ENCODE data around the gene TPST1.
"Not testable (repeated sequence)": the region's sequence is repeated elsewhere in the genome, so short reads cannot be mapped to it uniquely, and the experiment has no call there.

TPST1 gene

DNA sequence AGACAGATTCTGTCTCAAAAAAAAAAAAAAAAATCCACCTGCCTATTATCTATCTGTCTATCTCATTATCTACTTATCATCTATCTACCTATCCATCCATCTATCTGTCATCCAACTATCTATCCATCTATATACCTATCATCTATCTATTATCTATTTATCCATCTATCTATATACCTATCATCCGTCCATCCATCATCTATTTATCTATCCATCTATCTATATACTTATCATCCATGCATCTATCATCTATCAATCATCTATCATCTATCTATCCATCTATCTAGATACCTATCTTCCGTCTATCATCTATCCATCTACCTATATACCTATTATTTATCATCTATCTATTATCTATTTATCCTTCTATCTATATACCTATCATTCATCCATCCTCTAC is 16.5 kb upstream of the TPST1 start:
- DNase-seq (ENCODE audit: low read depth in 2 of 2), result no peak

DNA sequence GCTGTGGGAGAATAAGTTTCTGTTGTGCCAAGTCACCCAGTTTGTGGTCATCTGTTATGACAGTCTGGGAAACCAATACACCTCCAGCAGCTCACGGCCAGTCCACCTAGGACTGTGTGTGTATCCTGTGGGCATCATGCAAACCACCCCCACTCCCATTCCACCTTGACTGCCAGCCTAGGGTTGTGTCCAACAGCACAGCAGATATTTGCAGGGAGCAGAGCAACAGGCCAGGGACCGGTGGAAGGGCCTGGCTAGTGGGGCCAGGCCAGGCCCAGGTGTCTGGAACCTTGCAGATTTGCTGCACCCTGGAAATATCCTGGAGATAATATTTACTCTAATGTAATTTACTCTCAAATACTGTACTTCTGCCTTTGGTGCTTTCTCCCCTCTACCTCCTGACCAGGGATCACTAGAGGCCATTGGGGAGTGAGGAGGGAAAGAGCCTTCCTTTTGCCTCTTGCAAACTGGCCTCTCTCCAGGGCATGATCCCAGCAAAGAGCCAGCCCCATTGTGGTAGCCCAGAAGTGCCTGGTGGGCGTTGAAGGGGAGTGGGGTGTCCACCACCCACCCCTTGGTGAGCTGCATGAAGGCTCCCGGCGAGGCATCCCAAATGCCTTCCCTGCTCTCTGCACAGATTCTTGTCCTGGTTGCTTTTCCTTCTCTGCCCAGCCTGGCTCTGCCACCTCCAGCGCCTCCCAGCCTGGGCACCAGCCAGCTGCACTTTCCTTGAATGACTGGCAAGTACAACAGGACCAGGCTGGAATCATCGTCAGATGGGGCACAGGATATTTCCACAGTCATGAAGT is 15.2 kb upstream of the TPST1 start:
- no peak for DNase-seq (ENCODE audit: low read depth in 2 of 2)

DNA sequence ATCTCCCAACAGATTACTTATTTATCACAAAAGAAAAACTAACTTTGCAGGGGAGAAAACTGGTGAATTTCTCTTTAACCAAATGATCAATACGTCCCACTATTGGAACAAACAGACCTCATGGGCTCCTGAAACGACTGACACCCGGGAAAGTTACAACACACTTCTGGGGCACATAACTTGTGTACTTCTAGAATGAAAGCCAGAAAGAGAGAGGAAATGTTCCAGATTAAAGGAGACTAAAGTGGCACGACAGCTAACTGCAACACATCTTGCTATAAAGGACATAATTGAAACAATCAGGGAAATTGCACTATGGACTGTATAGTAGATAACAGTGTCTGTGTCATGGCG is 14.7 kb upstream of the TPST1 start:
- no peak for DNase-seq (ENCODE audit: low read depth in 2 of 2)

DNA sequence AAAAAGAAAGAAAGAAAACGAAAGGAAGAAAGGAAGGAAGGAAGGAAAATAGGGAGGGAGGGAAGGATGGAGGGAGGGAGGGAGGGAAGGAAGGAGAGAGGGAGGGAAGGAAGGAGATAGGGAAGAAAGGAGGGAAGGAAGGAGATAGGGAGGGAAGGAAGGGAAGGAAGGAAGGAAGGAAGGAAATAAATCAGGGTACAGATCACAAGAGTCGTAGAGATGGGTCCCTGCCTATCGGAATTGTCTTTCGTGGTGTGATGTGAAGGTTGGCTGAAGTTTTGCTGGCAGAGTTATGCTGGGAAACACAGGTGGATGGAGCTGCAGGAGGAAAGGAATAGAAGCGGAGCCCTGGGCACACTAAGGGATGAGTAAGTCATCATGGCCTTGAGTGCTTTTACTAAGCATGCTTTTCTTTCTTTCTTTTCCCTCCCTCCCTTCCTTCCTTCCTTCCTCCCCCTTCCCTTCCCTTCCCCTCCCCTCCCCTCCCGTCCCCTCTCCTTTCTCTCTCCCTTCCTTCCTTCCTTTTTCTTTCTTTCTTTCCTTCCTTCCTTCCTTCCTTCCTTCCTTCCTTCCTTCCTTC is 11.9 kb upstream of the TPST1 start:
- no peak for DNase-seq (ENCODE audit: low read depth in 2 of 2)

DNA sequence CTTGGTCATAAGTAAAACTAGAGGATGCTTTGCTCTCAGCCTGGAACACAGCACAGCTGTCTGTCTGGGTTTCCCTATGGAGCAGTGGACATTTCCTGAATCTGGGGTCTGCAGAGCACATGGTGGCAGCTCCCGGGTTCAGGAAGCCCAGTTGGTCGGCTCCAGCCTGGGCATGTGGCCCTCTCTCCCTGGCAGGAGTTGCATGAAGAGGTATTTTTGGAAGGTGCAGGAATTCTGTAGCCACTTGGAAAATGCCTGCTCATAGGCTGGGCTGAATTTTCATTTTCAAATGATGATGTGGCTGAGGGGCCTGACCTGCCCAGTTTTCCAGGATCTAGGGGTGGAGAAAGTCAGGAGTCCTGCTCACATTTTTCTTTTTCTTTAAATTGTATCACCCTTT is 6.7 kb upstream of the TPST1 start:
- DNase-seq (ENCODE audit: low read depth in 2 of 2), result no peak

DNA sequence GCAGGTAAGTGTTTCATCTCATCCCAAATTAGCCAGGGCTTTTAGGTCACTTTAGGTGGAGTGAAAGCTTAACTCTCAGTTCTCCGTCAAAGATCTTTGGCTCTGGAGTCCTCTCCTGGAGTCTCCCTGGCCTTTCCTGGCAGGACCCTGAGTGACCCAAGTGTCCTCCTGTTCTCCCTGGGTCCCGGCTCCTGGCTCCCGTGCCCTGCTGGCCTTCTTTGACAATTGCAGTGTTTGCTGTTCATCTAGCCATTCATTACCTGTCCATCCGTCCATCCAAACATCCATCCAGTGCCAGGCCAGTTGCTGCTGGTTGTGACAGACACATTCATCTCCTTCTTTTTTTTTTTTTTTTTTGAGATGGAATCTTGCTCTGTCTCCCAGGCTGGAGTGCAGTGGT is 6.2 kb upstream of the TPST1 start:
- DNase-seq (ENCODE audit: low read depth in 2 of 2), result no peak

DNA sequence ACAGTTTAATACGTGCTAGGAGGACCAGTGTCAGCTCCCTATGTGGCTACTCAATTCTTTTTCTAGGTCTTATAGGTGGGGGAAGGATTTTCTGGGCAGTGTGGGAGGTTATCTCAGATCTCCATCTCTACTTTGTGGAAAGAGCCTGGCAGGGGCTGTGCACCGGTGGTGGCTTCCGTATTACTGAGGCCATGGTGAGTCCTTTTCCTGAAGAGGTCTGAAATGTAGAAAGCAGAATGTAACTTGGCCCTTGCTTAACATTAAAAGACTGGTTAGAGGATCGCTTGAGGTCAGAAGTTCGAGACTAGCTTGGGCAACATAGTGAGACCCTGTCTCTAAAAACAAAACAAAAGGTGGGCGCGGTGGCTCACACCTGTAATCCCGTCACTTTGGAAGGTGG is 2.7 kb upstream of the TPST1 start:
- no peak for DNase-seq (ENCODE audit: low read depth in 2 of 2)

DNA sequence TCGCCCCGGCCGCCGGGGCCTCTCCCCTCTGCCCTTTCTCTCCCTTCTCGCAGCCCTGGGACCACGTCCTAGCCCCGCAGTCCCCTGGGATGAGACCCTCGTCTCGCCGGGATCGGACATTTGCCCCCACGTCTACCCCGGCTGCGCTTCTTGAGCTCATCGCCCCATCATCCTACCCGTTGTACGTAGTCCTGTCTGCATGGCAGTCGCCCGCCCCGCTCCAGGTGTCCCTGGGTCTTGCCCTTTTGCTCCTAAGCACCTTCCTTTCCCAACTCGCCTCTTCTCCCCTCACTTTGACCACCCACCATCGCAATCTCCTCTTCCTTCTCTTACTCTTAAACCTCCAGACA is 582 bp downstream of the TPST1 start:
- no peak for DNase-seq (ENCODE audit: low read depth in 2 of 2)

DNA sequence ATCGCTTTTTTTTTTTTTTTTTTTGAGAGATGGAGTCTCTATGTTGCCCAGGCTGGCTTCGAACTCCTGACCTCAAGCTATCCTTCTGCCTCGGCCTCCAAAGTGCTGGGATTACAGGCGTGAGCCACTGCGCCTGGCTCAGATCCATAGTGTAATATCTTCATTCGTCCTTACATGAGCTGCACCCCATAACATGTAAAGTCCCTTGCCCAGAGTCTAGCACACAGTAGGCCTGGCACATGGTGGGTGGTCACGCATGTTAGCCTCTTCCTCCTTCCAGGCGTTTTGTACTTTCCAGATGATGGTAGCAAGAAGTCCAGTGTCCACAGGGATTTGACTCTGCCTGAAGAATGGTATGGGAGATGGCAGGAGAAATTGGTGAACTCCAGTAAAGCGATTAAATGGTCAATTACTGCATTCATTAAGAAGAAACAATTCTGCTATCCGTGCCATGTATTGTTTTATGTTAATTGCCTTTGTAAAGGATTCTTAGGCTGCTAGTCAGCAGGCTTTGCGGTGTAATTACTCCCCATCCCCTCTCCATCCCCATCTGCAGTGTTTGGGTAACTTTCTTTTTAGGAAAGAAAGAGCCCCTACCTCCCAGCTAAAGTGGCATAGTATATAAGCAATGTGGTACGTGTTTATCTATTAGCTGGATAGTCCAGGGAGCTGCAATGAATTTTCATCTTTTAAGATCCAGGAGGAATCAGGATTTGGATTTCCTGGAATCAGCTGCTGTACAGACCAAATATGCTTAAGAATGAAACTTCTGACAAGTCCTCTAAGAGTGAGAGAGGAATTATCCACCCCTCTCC is 1.2 kb downstream of the TPST1 start:
- no peak for DNase-seq (ENCODE audit: low read depth in 2 of 2)

DNA sequence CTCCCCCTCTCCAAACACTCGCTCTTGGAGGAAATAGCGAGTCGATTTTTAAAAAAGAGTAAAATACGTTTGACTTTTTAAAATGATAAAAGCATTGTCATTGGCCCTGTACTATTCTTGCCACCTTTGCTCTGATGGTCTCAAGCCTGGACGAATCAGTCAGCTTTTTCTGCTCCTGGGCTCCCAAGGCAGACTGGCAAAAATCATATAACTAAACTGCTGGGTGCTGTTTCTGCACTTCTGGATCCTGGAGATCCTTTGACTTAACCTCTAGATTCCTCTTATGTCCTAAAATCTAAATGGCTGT is 1.8 kb downstream of the TPST1 start:
- no peak for DNase-seq (ENCODE audit: low read depth in 2 of 2)

DNA sequence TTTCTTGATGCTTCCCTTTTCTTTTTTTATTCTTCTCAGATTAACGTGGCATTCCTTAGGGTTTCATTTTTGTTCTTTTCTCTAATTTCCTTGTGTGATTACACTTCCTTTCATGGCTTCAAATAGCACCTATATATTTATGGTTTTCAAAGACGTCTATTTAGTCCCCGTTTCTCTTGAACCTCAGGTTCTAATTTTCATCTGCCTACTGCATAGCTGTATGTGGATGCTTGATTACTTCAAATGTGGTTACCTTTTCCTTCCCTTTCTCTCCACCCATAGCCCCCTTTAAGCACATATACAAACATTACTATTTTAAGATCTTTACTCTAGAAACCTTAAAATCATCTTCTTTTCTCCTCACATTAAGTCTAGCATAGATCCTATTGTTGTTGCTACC is 2.4 kb downstream of the TPST1 start:
- DNase-seq (ENCODE audit: low read depth in 2 of 2), result no peak

DNA sequence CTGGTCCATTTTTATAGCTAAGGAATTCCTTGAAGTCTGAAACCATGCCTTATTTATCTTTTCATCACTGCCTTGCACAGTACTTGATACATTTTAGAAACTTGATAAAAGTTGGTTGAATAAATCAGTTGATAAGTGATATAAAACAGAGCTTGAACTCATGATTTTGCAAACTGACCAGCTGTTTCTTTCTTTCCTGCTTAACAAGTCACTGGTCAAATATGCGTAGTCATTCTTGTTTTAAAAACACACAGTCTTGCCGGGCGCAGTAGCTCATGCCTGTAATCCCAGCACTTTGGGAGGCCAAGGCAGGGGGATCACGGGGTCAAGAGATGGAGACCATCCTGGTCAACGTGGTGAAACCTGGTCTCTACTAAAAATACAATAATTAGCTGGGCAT is 6.3 kb downstream of the TPST1 start:
- no peak for DNase-seq (ENCODE audit: low read depth in 2 of 2)

DNA sequence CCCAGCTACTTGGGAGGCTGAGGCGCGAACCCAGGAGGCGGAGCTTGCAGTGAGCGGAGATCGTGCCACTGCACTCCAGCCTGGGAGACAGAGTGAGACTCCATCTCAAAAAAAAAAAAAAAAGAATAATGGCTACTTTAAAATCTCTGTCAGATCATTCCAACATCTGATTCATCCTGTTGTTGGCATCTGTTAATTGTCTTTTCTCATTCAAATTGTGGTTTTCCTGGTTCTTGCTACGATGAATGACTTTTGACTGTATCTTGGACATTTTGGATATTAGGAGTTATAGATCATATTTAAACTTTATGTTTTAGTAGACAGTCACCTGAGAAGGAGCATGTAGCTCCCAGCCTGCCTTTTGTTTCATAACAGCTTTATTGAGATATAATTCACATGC is 8.5 kb downstream of the TPST1 start:
- DNase-seq (ENCODE audit: low read depth in 2 of 2), result no peak

DNA sequence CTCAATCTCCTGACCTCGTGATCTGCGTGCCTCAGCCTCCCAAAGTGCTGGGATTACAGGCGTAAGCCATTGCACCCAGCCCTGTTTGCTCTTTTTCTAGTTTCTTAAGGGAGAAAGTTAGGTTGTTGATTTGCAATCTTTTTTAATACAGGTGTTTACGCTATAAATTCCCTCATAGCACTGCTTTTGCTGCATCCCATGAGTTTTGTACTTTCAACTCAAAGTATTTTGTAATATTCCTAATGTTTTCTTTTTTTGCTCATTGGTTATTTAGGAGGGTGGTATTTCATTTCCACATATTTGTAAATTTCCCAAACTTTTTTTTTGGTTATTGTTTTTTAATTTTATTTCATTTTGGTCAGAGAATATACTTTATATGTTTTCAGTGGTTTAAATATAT is 11.6 kb downstream of the TPST1 start:
- DNase-seq (ENCODE audit: low read depth in 2 of 2), result no peak

DNA sequence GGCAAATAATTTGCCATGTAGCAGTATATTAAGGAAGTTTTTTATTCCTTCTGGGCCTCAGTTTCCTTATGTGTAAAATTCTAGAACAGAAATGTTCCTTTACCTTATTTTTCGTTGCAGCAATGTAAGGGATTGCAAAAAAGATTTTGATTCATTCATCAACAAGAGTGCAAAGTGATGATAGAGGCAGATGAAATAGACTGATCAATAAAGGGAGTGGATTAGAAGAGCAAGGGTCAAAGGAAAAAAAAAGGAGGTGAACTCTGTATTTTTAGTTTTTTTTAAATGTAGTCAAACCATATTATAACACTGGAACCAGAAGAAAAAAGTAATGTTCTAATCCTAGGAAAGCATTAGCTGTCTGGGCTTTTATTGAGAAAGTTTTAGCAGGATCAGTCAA is 14.7 kb downstream of the TPST1 start:
- no peak for DNase-seq (ENCODE audit: low read depth in 2 of 2)

DNA sequence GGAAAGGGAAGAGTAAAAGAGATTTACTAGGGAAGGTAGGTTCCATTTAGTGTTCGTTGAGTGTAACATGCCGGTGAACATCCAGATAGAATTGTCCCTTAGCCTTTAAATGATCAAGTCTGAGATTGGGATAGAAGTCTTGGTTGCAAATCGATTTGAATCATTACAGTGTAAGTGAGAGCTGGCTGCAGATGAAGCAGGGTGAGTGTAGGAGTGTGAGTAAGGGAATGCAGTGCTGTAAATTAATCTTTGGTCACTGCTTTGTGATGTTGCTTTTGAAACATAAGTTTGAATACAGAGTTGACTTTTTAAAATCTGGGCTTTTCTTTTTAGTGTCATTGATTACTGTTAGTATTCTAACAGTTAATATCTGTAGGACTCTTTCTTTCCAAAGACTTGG is 16.3 kb downstream of the TPST1 start:
- DNase-seq (ENCODE audit: low read depth in 2 of 2), result no peak

DNA sequence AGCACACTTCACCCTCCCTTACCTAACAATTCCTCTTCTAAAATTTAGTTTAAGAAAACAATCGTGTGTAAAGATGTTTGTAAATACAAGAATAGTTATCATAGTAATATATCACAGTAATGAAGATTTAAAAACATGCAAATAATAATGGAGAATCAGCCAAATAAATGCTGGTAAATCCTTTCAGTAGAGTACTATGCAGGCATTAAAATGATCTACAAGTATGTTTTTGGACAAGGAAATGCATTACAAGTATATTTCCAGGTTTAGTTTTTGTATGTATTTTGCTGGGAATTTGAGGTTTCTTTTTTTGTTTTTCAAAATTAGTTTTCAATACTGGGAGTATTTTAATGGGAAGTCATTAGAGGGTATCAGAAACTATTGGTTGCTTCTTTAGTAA is 22.7 kb downstream of the TPST1 start:
- DNase-seq (ENCODE audit: low read depth in 2 of 2), result no peak

DNA sequence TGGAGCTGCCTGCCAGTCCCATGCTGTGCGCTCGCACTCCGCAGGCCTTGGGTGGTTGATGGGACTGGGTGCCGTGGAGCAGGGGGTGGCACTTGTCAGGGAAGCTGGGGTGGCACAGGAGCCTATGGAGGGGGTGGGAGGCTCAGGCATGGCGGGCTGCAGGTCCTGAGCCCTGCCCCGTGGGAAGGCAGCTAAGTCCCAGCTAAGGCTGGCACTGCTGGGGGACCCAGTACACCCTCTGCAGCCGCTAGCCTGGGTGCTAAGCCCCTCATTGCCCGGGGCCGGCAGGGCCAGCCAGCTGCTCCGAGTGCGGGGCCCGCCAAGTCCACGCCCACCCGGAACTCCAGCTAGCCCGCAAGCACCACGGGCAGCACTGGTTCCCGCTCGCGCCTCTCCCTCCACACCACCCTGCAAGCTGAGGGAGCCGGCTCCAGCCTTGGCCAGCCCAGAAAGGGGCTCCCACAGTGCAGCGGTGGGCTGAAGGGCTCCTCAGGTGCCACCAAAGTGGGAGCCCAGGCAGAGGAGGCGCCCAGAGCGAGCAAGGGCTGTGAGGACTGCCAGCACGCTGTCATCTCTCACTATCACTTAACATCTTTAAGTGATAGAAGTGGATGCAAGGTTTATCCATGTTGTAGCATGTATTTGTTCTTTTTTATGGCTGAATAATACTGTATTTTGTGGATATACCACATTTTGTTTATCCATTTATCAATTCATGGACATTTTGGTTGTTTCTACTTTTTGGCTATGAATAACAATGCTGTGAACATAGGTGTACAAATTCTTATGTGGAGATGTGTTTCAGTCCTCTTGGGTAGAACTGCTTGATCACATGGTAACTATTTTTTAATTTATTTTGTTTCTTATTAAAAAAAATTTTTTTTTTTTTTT is 26.4 kb downstream of the TPST1 start:
- not testable (repeated sequence) for DNase-seq (ENCODE audit: low read depth in 2 of 2)

DNA sequence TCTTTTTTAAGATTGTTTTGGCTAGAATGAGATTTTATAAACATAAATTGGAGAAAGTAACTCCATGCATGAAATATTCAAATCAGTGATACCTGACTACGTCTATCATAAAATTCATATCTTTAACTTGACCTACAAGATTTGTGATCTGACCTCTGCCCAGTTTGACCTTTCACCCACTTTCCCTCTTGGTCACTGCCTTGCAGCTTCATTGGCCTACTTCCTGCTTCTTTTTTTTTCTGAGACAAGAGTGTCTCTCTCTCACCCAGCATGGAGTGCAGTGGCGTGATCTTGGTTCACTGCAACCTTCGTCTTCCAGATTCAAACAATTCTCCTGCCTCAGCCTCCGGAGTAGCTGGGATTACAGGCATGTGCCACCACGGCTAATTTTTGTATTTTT is 28.5 kb downstream of the TPST1 start:
- no peak for DNase-seq (ENCODE audit: low read depth in 2 of 2)

DNA sequence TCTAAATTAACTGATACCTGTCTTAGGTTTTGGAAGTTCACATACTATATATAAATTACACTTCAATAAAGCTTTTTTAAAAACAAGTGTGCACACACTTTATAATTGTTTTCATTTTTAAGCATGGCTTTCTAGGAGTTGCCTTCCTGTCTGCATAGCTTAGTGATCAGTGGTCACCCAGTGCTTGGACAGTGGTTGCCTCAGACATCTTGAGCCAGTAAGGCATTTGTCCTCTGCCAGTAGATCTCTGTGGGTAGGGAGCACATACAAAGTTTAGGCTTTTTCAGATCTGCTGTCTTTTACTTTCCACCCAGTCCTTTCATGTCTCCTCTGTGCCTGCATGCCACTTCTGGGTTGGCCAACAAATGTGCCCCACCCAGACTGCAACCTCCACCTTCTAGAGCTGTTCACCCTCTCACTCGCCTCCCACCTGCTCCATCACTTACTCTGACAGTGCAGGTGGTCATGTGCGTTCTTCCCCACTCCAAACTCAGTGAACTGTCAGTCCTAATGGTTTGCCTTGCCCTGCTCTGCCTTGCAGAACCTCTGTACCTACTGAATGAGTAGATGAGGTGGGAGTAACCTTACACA is 31.7 kb downstream of the TPST1 start:
- no peak for DNase-seq (ENCODE audit: low read depth in 2 of 2)

DNA sequence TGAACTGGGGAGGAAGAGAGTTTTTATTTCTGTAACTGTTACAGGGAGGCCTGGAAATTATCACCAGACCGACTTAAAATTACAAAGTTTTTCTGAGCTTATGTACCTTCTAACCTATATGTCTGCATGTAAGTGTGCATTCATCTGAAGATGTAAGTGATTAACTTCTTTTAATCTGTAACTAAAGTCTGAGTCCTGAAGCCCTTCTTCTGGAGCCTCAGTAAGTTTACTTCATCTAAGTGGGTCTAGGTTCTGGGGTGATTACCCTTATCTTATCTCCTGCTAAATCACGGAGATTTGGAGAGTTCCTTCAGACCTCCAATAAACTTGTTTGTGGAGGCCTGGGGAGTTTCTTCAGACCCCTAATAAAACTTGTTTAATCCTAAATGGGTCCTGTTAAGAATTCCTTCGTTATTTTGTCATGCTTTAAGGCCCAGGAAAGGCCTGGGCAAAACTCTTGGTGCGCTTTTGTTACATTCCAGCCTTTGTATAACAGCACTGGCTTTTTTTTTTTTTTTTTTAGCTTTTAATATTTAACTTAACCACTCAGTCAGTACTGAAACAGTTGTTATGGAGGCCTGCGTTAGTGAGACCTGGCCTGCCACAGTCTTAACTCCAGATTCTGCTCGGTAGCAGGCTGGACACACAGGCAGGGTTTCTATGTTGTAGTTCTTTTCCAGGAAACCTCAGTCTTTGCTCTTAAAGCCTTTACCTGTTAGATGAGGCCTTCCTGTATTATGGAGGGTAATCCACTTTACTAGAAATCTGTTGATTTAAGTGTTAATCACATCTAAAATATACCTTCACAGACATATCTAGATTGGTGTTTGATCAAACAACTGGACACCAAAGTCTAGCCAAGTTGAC is 33.0 kb downstream of the TPST1 start:
- no peak for DNase-seq (ENCODE audit: low read depth in 2 of 2)
